KMS-11 (cell line): ENCODE data around the gene GRB7.
A peak's percentile ranks its signal among the peaks of the same experiment; 100 is the strongest.

Source experiments
- H2AFZ ChIP-seq: fragments of 200-600 bp; sonication (generic); 2 replicates; pipeline ENCODE4 v1.6.1; 2016; ENCODE audit warnings: antibody characterized with exemption, mixed run types, low read depth
- H3K27ac ChIP-seq: fragments of 200-600 bp; sonication (generic); 2 replicates; pipeline ENCODE4 v1.6.1; 2016; ENCODE audit warnings: mild to moderate bottlenecking, mixed run types
- H3K27me3 ChIP-seq: fragments of 200-600 bp; sonication (generic); 2 replicates; pipeline ENCODE4 v1.6.1; 2017; ENCODE audit warnings: mild to moderate bottlenecking, low read depth, mixed run types, moderate library complexity; ENCODE audit not compliant: insufficient read depth
- H3K36me3 ChIP-seq: fragments of 200-600 bp; sonication (generic); 2 replicates; pipeline ENCODE4 v1.6.1; 2017; ENCODE audit warnings: mild to moderate bottlenecking, mixed run types; ENCODE audit not compliant: insufficient read depth
- H3K4me1 ChIP-seq: fragments of 200-600 bp; sonication (generic); 2 replicates; pipeline ENCODE4 v1.6.1; 2016; ENCODE audit warnings: mild to moderate bottlenecking, low read depth, mixed run types; ENCODE audit not compliant: poor library complexity, severe bottlenecking
- H3K4me2 ChIP-seq: fragments of 200-600 bp; sonication (generic); 2 replicates; pipeline ENCODE4 v1.7.0; 2016; ENCODE audit warnings: mild to moderate bottlenecking, mixed run types
- H3K4me3 ChIP-seq: fragments of 200-600 bp; sonication (generic); IDR thresholded peaks from 2 replicates; pipeline ENCODE4 v1.6.1; 2017; ENCODE audit warnings: low read depth, low read length, mixed read lengths; ENCODE audit not compliant: insufficient read depth
- H3K79me2 ChIP-seq: fragments of 200-600 bp; sonication (generic); 2 replicates; pipeline ENCODE4 v1.6.1; 2016; ENCODE audit warnings: low read depth, mixed run types; ENCODE audit not compliant: insufficient read depth
- H3K9ac ChIP-seq: fragments of 200-600 bp; sonication (generic); 2 replicates; pipeline ENCODE4 v1.6.1; 2016; ENCODE audit warnings: mild to moderate bottlenecking, mixed run types
- H4K20me1 ChIP-seq: fragments of 200-600 bp; sonication (generic); 2 replicates; pipeline ENCODE4 v1.6.1; 2016; ENCODE audit warnings: mild to moderate bottlenecking, mixed run types; ENCODE audit not compliant: insufficient read depth
- CTCF ChIP-seq: fragments of 200-600 bp; sonication (generic); conservative IDR thresholded peaks from 2 replicates; pipeline ENCODE4 v1.6.1; 2017; ENCODE audit warnings: low read depth, mild to moderate bottlenecking, antibody characterized with exemption, low read length, moderate library complexity, mixed read lengths

The GRB7 gene

GRCh38 chr17:39794249-39794970, 56.7 kb downstream of the GRB7 start:
- Histone ChIP-seq H3K4me1 (peaks cover 96% of the 10 kb centered on the region), H4K20me1 (no peaks in the 10 kb centered on the region), H3K27ac (peak overlapping the region; percentile 83), H3K36me3 (peaks cover 15% of the 10 kb centered on the region; the same call in 1 of the 2 replicates), H3K4me2 (peak overlapping the region; percentile 64), H3K9ac (peak overlapping the region; percentile 12; the same call in 1 of the 2 replicates), H3K4me3 (no peak overlapping the region), H2AFZ (no peak overlapping the region), H3K79me2 (peaks cover 76% of the 10 kb centered on the region), H3K27me3 (no peaks in the 10 kb centered on the region)
- no peak for TF ChIP-seq CTCF
